ENCODE measurements around the gene TMEM60.

- TF ChIP-seq CTCF (IDR thresholded peaks at IDR 0.05) (no peak), ZFX (IDR thresholded peaks at IDR 0.05; ENCODE audit: borderline replicate concordance) (no peak)
Measured at GRCh38 chr7:77788327-77788902, 9.8 kb downstream of the TMEM60 start.
